GM23338 (cell line): ENCODE results near the gene GAB2. TPM values are rescaled to one million over a fixed set of nuclear protein-coding genes. Genes with fewer than 3 reads are reported as not detected.

Source experiments
- ATAC-seq: fragments of 200-7000 bp; cut with Tn5 transposase; 3 replicates; pipeline ENCODE4 v1.9.1; 2020
- DNase-seq: peaks from one replicate; pipeline ENCODE4 v3.0.0-alpha.2; 2015; ENCODE audit warnings: low spot score
- H2AFZ ChIP-seq: fragments of 200-600 bp; sonication (generic); 2 replicates; pipeline ENCODE4 v1.8.0; 2016; ENCODE audit warnings: antibody characterized with exemption, mild to moderate bottlenecking, moderate library complexity
- H3F3A ChIP-seq: fragments of 200-600 bp; sonication (generic); replicated peaks from 2 replicates; pipeline ENCODE4 v1.8.0; 2017; ENCODE audit warnings: antibody characterized with exemption, mixed run types, low read depth
- H3K27ac ChIP-seq: fragments of 200-600 bp; sonication (generic); 2 replicates; pipeline ENCODE4 v1.6.1; 2016; ENCODE audit warnings: low read depth
- H3K27me3 ChIP-seq: fragments of 200-600 bp; sonication (generic); 2 replicates; pipeline ENCODE4 v1.8.0; 2016; ENCODE audit warnings: mild to moderate bottlenecking, mixed run types, moderate library complexity; ENCODE audit not compliant: insufficient read depth
- H3K36me3 ChIP-seq: fragments of 200-600 bp; sonication (generic); 2 replicates; pipeline ENCODE4 v1.8.0; 2016; ENCODE audit warnings: mild to moderate bottlenecking; ENCODE audit not compliant: insufficient read depth
- H3K4me1 ChIP-seq: fragments of 200-600 bp; sonication (generic); 2 replicates; pipeline ENCODE4 v1.8.0; 2016; ENCODE audit warnings: mild to moderate bottlenecking, moderate library complexity; ENCODE audit not compliant: insufficient read depth
- H3K4me2 ChIP-seq: fragments of 200-600 bp; sonication (generic); 2 replicates; pipeline ENCODE4 v1.7.1; 2017; ENCODE audit warnings: mixed run types
- H3K4me3 ChIP-seq: fragments of 200-600 bp; sonication (generic); 2 replicates; pipeline ENCODE4 v1.6.1; 2016; ENCODE audit warnings: mixed run types
- H3K79me2 ChIP-seq: fragments of 200-600 bp; sonication (generic); replicated peaks from 2 replicates; pipeline ENCODE4 v1.8.0; 2017; ENCODE audit warnings: mild to moderate bottlenecking; ENCODE audit not compliant: insufficient read depth
- H3K9me2 ChIP-seq: fragments of 200-600 bp; sonication (generic); 2 replicates; pipeline ENCODE4 v1.8.0; 2017; ENCODE audit not compliant: insufficient read depth
- H4K20me1 ChIP-seq: fragments of 200-600 bp; sonication (generic); replicated peaks from 2 replicates; pipeline ENCODE4 v1.8.0; 2017; ENCODE audit warnings: mild to moderate bottlenecking; ENCODE audit not compliant: insufficient read depth
- H3K27ac Mint-ChIP-seq: 2 replicates; pipeline ENCODE4 v1.8.0; 2020; ENCODE audit warnings: inconsistent platforms, mild to moderate bottlenecking, moderate library complexity, mixed read lengths
- H3K27me3 Mint-ChIP-seq: 3 replicates; pipeline ENCODE4 v1.8.0; 2022; ENCODE audit warnings: low read depth, mild to moderate bottlenecking, moderate library complexity, mixed read lengths, inconsistent platforms; ENCODE audit not compliant: insufficient read depth, poor library complexity
- H3K36me3 Mint-ChIP-seq: 3 replicates; pipeline ENCODE4 v1.8.0; 2021; ENCODE audit warnings: low read depth, mild to moderate bottlenecking, inconsistent platforms, moderate library complexity, mixed read lengths
- H3K4me1 Mint-ChIP-seq: 3 replicates; pipeline ENCODE4 v1.8.0; 2020; ENCODE audit warnings: mild to moderate bottlenecking, inconsistent platforms, mixed read lengths
- H3K4me3 Mint-ChIP-seq: 3 replicates; pipeline ENCODE4 v1.8.0; 2021; ENCODE audit warnings: moderate library complexity, mild to moderate bottlenecking, inconsistent platforms, mixed read lengths
- H3K9me3 Mint-ChIP-seq: 3 replicates; pipeline ENCODE4 v1.8.0; 2020; ENCODE audit warnings: moderate library complexity, mild to moderate bottlenecking, inconsistent platforms, mixed read lengths
- CREB1 ChIP-seq: fragments of 250-450 bp; sonication (Bioruptor Pico); IDR thresholded peaks from 2 replicates; pipeline ENCODE4 v1.5.0; 2020; ENCODE audit warnings: low read depth, mild to moderate bottlenecking, moderate library complexity
- JUNB ChIP-seq: IDR thresholded peaks from one replicate; pipeline ENCODE4 v1.6.1; 2016; ENCODE audit warnings: antibody characterized with exemption; ENCODE audit not compliant: unreplicated experiment
- NANOG ChIP-seq: IDR thresholded peaks from 2 replicates; pipeline ENCODE4 v1.6.1; 2016; ENCODE audit warnings: antibody characterized with exemption, borderline replicate concordance
- POLR2AphosphoS5 ChIP-seq: IDR thresholded peaks from 2 replicates; pipeline ENCODE4 v1.6.1; 2016; ENCODE audit warnings: antibody characterized with exemption, low read depth
- REST ChIP-seq: IDR thresholded peaks from one replicate; pipeline ENCODE4 v1.6.1; 2018; ENCODE audit warnings: antibody characterized with exemption; ENCODE audit not compliant: unreplicated experiment
- STAT1 ChIP-seq: IDR thresholded peaks from one replicate; pipeline ENCODE4 v1.6.1; 2016; ENCODE audit warnings: antibody characterized with exemption; ENCODE audit not compliant: unreplicated experiment
- ZNF114 ChIP-seq: fragments of 250-450 bp; sonication (Bioruptor Pico); IDR thresholded peaks from 2 replicates; pipeline ENCODE4 v1.5.0; 2020; ENCODE audit warnings: mild to moderate bottlenecking, moderate library complexity
- ZNF331 ChIP-seq: fragments of 250-450 bp; sonication (Bioruptor Pico); IDR thresholded peaks from 2 replicates; pipeline ENCODE4 v1.5.0; 2020; ENCODE audit warnings: low read depth, mild to moderate bottlenecking, moderate library complexity
- polyA plus RNA-seq: library from polyadenylated mRNA; unstranded; fragments of >200 nt; fragmentation: Nextera tagmentation; extraction: Ambion mirVana; gene quantifications from 2 replicates; pipeline ENCODE4 v1.2.1, GENCODE V29; 2016
- total RNA-seq: library from RNA; depleted of rRNA; stranded (reverse); fragments of >200 nt; shearing (Covaris generic); gene quantifications from 2 replicates; pipeline ENCODE4 v1.2.3, GENCODE V29; 2014
- TF ChIP-seq, protein P1 (sequence below), 2 experiments: fragments of 200-600 bp in 1 of 2; sonication (generic) in 1 of 2; conservative IDR thresholded peaks; 2 replicates each; pipeline versions ENCODE4 v1.5.1 to v1.6.1; 2016 to 2017; ENCODE audit warnings: antibody characterized with exemption in 2 of 2, low read depth in 2 of 2, mild to moderate bottlenecking in 2 of 2, moderate library complexity in 1 of 2
- TF ChIP-seq, protein P2 (sequence below): IDR thresholded peaks from 2 replicates; pipeline ENCODE4 v1.6.1; 2016; ENCODE audit warnings: antibody characterized with exemption

GAB2 gene
- total and polyA plus RNA-seq, 2 experiments from 2014 or later = 2.0 to 10.8 TPM

DNA sequence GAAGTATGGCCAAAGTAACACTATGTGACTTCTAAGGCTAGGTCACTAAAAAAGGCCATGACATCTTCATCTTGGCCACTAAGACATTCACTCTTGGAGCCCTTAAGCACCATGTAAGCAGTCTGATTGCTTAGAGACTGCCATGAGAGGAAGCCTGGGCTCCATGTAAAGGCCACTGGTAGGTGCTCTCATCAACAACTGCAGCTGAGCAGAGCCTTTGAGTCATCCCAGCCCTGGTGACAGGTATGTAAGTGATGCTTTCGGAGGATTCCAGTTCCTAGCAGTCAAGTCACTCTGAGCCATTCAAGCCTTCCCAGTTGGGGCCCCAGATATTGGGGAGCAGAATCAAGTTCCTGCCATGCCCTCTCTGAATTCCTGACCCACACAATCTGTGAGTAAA is 26.2 kb downstream of the GAB2 start:
- H3K27me3 ChIP-seq = no peaks in the 10 kb centered on the region
- H3K9me2 ChIP-seq = no peaks in the 10 kb centered on the region
- H3K4me3 ChIP-seq = no peak overlapping the region
- H3F3A ChIP-seq = no peaks in the 10 kb centered on the region
- Mint-ChIP-seq H3K9me3 (no peaks in the 10 kb centered on the region), H3K4me3 (no peak overlapping the region), H3K4me1 (peaks cover 3% of the 10 kb centered on the region; the same call in 1 of the 3 replicates), H3K27me3 (no peaks in the 10 kb centered on the region), H3K27ac (no peak overlapping the region), H3K36me3 (no peaks in the 10 kb centered on the region)
- H2AFZ ChIP-seq = no peak overlapping the region
- H4K20me1 ChIP-seq = no peaks in the 10 kb centered on the region
- H3K36me3 ChIP-seq = no peaks in the 10 kb centered on the region
- no peaks in the 10 kb centered on the region for H3K4me1 ChIP-seq
- ATAC-seq = no peak
- H3K79me2 ChIP-seq = no peaks in the 10 kb centered on the region
- no peak overlapping the region for H3K4me2 ChIP-seq
- DNase-seq = no peak
- TF ChIP-seq, protein P1, sequence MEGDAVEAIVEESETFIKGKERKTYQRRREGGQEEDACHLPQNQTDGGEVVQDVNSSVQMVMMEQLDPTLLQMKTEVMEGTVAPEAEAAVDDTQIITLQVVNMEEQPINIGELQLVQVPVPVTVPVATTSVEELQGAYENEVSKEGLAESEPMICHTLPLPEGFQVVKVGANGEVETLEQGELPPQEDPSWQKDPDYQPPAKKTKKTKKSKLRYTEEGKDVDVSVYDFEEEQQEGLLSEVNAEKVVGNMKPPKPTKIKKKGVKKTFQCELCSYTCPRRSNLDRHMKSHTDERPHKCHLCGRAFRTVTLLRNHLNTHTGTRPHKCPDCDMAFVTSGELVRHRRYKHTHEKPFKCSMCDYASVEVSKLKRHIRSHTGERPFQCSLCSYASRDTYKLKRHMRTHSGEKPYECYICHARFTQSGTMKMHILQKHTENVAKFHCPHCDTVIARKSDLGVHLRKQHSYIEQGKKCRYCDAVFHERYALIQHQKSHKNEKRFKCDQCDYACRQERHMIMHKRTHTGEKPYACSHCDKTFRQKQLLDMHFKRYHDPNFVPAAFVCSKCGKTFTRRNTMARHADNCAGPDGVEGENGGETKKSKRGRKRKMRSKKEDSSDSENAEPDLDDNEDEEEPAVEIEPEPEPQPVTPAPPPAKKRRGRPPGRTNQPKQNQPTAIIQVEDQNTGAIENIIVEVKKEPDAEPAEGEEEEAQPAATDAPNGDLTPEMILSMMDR (conservative IDR thresholded peaks at IDR 0.05; ENCODE audit: low read depth in 2 of 2) = no peak
- TF ChIP-seq NANOG (no peak), POLR2AphosphoS5 (no peak)
- no peak overlapping the region for H3K27ac ChIP-seq

- H3K36me3 ChIP-seq = no peaks in the 10 kb centered on the region
- H3F3A ChIP-seq = no peaks in the 10 kb centered on the region
- Mint-ChIP-seq H3K4me3 (no peak overlapping the region), H3K27me3 (no peaks in the 10 kb centered on the region), H3K27ac (no peak overlapping the region), H3K9me3 (no peaks in the 10 kb centered on the region), H3K4me1 (peaks cover 3% of the 10 kb centered on the region; the same call in 1 of the 3 replicates), H3K36me3 (no peaks in the 10 kb centered on the region)
- H4K20me1 ChIP-seq = no peaks in the 10 kb centered on the region
- ATAC-seq (no peak), DNase-seq (no peak)
- H3K4me3 ChIP-seq = no peak overlapping the region
- H3K9me2 ChIP-seq = no peaks in the 10 kb centered on the region
- no peak overlapping the region for H2AFZ ChIP-seq
- no peak for TF ChIP-seq ZNF331 (CRISPR knock-in tag)
- H3K27me3 ChIP-seq = no peaks in the 10 kb centered on the region
- H3K4me1 ChIP-seq = no peaks in the 10 kb centered on the region
- H3K27ac ChIP-seq = no peak overlapping the region
- H3K79me2 ChIP-seq = no peaks in the 10 kb centered on the region
- no peak overlapping the region for H3K4me2 ChIP-seq
Measured at GRCh38 chr11:78390809-78391208, 26.8 kb downstream of the GAB2 start.

- ATAC-seq = no peak
- Histone ChIP-seq H3F3A (no peaks in the 10 kb centered on the region), H3K9me2 (no peaks in the 10 kb centered on the region), H2AFZ (no peak overlapping the region), H3K4me3 (no peak overlapping the region), H4K20me1 (no peaks in the 10 kb centered on the region), H3K36me3 (no peaks in the 10 kb centered on the region), H3K4me2 (no peak overlapping the region), H3K79me2 (no peaks in the 10 kb centered on the region; the same call in 1 of the 2 replicates), H3K4me1 (peaks cover 8% of the 10 kb centered on the region; the same call in 1 of the 2 replicates), H3K27ac (no peak overlapping the region), H3K27me3 (no peaks in the 10 kb centered on the region)
- DNase-seq = no peak
- Mint-ChIP-seq H3K9me3 (peaks cover 11% of the 10 kb centered on the region; the same call in 1 of the 3 replicates), H3K4me1 (peaks cover 5% of the 10 kb centered on the region; the same call in 2 of the 3 replicates), H3K27me3 (no peaks in the 10 kb centered on the region), H3K36me3 (peaks cover 9% of the 10 kb centered on the region), H3K4me3 (no peak overlapping the region), H3K27ac (no peak overlapping the region)
- TF ChIP-seq STAT1 (no peak), REST (no peak), JUNB (no peak), ZNF114 (CRISPR knock-in tag) (no peak), ZNF331 (CRISPR knock-in tag) (no peak), CREB1 (CRISPR knock-in tag) (no peak), NANOG (no peak), POLR2AphosphoS5 (no peak)
- TF ChIP-seq, protein P2, sequence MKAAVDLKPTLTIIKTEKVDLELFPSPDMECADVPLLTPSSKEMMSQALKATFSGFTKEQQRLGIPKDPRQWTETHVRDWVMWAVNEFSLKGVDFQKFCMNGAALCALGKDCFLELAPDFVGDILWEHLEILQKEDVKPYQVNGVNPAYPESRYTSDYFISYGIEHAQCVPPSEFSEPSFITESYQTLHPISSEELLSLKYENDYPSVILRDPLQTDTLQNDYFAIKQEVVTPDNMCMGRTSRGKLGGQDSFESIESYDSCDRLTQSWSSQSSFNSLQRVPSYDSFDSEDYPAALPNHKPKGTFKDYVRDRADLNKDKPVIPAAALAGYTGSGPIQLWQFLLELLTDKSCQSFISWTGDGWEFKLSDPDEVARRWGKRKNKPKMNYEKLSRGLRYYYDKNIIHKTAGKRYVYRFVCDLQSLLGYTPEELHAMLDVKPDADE = no peak
Measured at GRCh38 chr11:78386215-78386941, 31.2 kb downstream of the GAB2 start.
